ENCODE results near the gene CCDC12.

CCDC12 gene

GRCh38 chr3:46935989-46936558, 40.5 kb downstream of the CCDC12 start:
- DNase-seq (ENCODE audit: low spot score): no peak

- peak; percentile 80 for DNase-seq (ENCODE audit: low spot score)
These were observed 41.2 kb downstream of the CCDC12 start for GRCh38 chr3:46935168-46935858.

GRCh38 chr3:46934498-46935167, 41.9 kb downstream of the CCDC12 start:
- no peak for DNase-seq (ENCODE audit: low spot score)

- DNase-seq (ENCODE audit: low spot score): no peak
These were observed 42.5 kb downstream of the CCDC12 start for GRCh38 chr3:46934072-46934471.

GRCh38 chr3:46933261-46933660, 43.3 kb downstream of the CCDC12 start:
- DNase-seq (ENCODE audit: low spot score): no peak

- DNase-seq (ENCODE audit: low spot score): no peak
These were observed 43.9 kb downstream of the CCDC12 start for GRCh38 chr3:46932455-46933225.

GRCh38 chr3:46931631-46932331, 44.8 kb downstream of the CCDC12 start:
- DNase-seq (ENCODE audit: low spot score): peak; percentile 41

GRCh38 chr3:46930945-46931403, 45.6 kb downstream of the CCDC12 start:
- DNase-seq (ENCODE audit: low spot score): no peak

- DNase-seq (ENCODE audit: low spot score): no peak
These were observed 46.2 kb downstream of the CCDC12 start for GRCh38 chr3:46930166-46930944.

GRCh38 chr3:46929324-46929723, 47.2 kb downstream of the CCDC12 start:
- DNase-seq (ENCODE audit: low spot score): no peak

- no peak for DNase-seq (ENCODE audit: low spot score)
These were observed 48.3 kb downstream of the CCDC12 start for GRCh38 chr3:46928282-46928681.

- DNase-seq (ENCODE audit: low spot score): no peak
These were observed 48.8 kb downstream of the CCDC12 start for GRCh38 chr3:46927718-46928073.

GRCh38 chr3:46926871-46927717, 49.5 kb downstream of the CCDC12 start:
- DNase-seq (ENCODE audit: low spot score): no peak

GRCh38 chr3:46926447-46926846, 50.1 kb downstream of the CCDC12 start:
- no peak for DNase-seq (ENCODE audit: low spot score)

GRCh38 chr3:46926039-46926438, 50.5 kb downstream of the CCDC12 start:
- DNase-seq (ENCODE audit: low spot score): no peak

- DNase-seq (ENCODE audit: low spot score): no peak
These were observed 51.0 kb downstream of the CCDC12 start for GRCh38 chr3:46925585-46925934.

- no peak for DNase-seq (ENCODE audit: low spot score)
These were observed 51.5 kb downstream of the CCDC12 start for GRCh38 chr3:46924921-46925584.

GRCh38 chr3:46923559-46924350, 52.8 kb downstream of the CCDC12 start:
- DNase-seq (ENCODE audit: low spot score): no peak
